Caco-2 (cell line): ENCODE data around the gene CHCHD6. TPM values are rescaled to one million over a fixed set of nuclear protein-coding genes. Genes with fewer than 3 reads are reported as not detected.

Source experiments
- BruUV-seq: library from RNA; stranded (reverse); fragments of 400-500 nt; replicated peaks from 2 replicates; lab custom pipeline; 2021; lab: Mats Ljungman, UMichigan
- CTCF ChIA-PET: fragments of 300-600 bp; sonication (Branson Sonifier 250); formaldehyde crosslinking; loops from one replicate; lab custom pipeline; 2022; ENCODE audit warnings: antibody characterized with exemption; lab: Charles Lee
- POLR2A ChIA-PET: fragments of 300-600 bp; sonication (Branson Sonifier 250); formaldehyde crosslinking; loops from one replicate; lab custom pipeline; 2022; ENCODE audit warnings: antibody characterized with exemption; lab: Charles Lee
- DNase-seq, 2 experiments: peaks; one replicate each; pipeline versions ENCODE4 v3.0.0 to v3.0.0-alpha.2; 2020 to 2022
- H3K27me3 ChIP-seq: replicated peaks from 2 replicates; pipeline ENCODE4 v1.6.0; 2011; ENCODE audit warnings: low read length; ENCODE audit not compliant: control insufficient read depth, insufficient read depth
- H3K36me3 ChIP-seq: 2 replicates; pipeline ENCODE4 v1.5.1; 2011; ENCODE audit warnings: low read length; ENCODE audit not compliant: control insufficient read depth, insufficient read depth
- H3K4me1 ChIP-seq: fragments of 250-450 bp; sonication (Bioruptor Pico); 2 replicates; pipeline ENCODE4 v1.5.1; 2020; ENCODE audit warnings: mild to moderate bottlenecking
- H3K4me3 ChIP-seq: 2 replicates; pipeline ENCODE4 v1.5.1; 2011; ENCODE audit warnings: low read depth, mild to moderate bottlenecking, control low read depth, low read length
- H3K9me3 ChIP-seq: fragments of 250-450 bp; sonication (Bioruptor Pico); 2 replicates; pipeline ENCODE4 v1.5.1; 2020; ENCODE audit warnings: mild to moderate bottlenecking, moderate library complexity
- H3K27ac Mint-ChIP-seq: one replicate; pipeline ENCODE4 v1.8.0; 2022; ENCODE audit warnings: mixed read lengths; ENCODE audit not compliant: unreplicated experiment
- H3K27me3 Mint-ChIP-seq: one replicate; pipeline ENCODE4 v1.8.0; 2022; ENCODE audit warnings: mixed read lengths; ENCODE audit not compliant: insufficient read depth, unreplicated experiment
- H3K36me3 Mint-ChIP-seq: one replicate; pipeline ENCODE4 v1.8.0; 2022; ENCODE audit warnings: mild to moderate bottlenecking, mixed read lengths; ENCODE audit not compliant: insufficient read depth, unreplicated experiment
- H3K4me1 Mint-ChIP-seq: one replicate; pipeline ENCODE4 v1.8.0; 2022; ENCODE audit warnings: low read depth, mixed read lengths; ENCODE audit not compliant: unreplicated experiment
- H3K4me3 Mint-ChIP-seq: one replicate; pipeline ENCODE4 v1.8.0; 2022; ENCODE audit warnings: mild to moderate bottlenecking, moderate library complexity, mixed read lengths; ENCODE audit not compliant: unreplicated experiment
- H3K9me3 Mint-ChIP-seq: one replicate; pipeline ENCODE4 v1.8.0; 2022; ENCODE audit warnings: mixed read lengths; ENCODE audit not compliant: unreplicated experiment
- CTCF ChIP-seq, 2 experiments: fragments of 200-600 bp in 1 of 2; IDR thresholded peaks; 1 replicate in 1 of 2; 2 replicates in 1 of 2; pipeline versions ENCODE4 v1.5.1 to v1.8.0; 2011 to 2022; ENCODE audit warnings: antibody characterized with exemption in 1 of 2, control low read depth in 1 of 2, inconsistent platforms in 1 of 2, low read depth in 1 of 2, low read length in 1 of 2, mild to moderate bottlenecking in 1 of 2, moderate library complexity in 1 of 2; ENCODE audit not compliant: insufficient read depth in 1 of 2, severe bottlenecking in 1 of 2, unreplicated experiment in 1 of 2
- intact Hi-C: fragments of 100-400 bp; cut with micrococcal nuclease; formaldehyde crosslinking; loops from one replicate; pipeline ENCODE4 v1.10.0; 2022; ENCODE audit not compliant: unreplicated experiment
- total RNA-seq: library from RNA; stranded (reverse); gene quantifications from 2 replicates; pipeline ENCODE4 v1.2.3, GENCODE V29; 2022

The CHCHD6 gene
- total RNA-seq, 1 experiment from 2014 or later = 49.5 TPM

GRCh38 chr3:126731044-126731443, 27.0 kb downstream of the CHCHD6 start:
- no peaks in the 10 kb centered on the region for H3K27me3 Mint-ChIP-seq
- peaks cover 13% of the 10 kb centered on the region for H3K4me1 Mint-ChIP-seq
- no peak overlapping the region for H3K4me3 Mint-ChIP-seq
- no peaks in the 10 kb centered on the region for H3K9me3 Mint-ChIP-seq
- ChIA-PET CTCF (interaction anchor here (0.6 kb wide), 1 partner anchor 813 kb away, joined by 4 read pairs; no protein-coding TSS in a partner anchor), POLR2A (no interaction called here)
- intact Hi-C loops = no loop called here
- no TSS peak for BruUV-seq
- no peaks in the 10 kb centered on the region for H3K36me3 Mint-ChIP-seq
- H3K36me3 ChIP-seq = no peaks in the 10 kb centered on the region
- no peaks in the 10 kb centered on the region for H3K9me3 ChIP-seq
- TF ChIP-seq CTCF (IDR thresholded peaks at IDR 0.05; ENCODE audit: insufficient read depth in 1 of 2, low read depth in 1 of 2, low read length in 1 of 2, severe bottlenecking in 1 of 2, unreplicated experiment in 1 of 2) = no peak
- H3K4me1 ChIP-seq = no peaks in the 10 kb centered on the region
- H3K27ac Mint-ChIP-seq = no peak overlapping the region
- no peaks in the 10 kb centered on the region for H3K27me3 ChIP-seq
- H3K4me3 ChIP-seq = no peak overlapping the region
- no peak for DNase-seq

GRCh38 chr3:126732281-126733060, 28.4 kb downstream of the CHCHD6 start:
- BruUV-seq = no TSS peak
- CTCF ChIA-PET = no interaction called here
- Histone ChIP-seq H3K9me3 (no peaks in the 10 kb centered on the region), H3K36me3 (no peaks in the 10 kb centered on the region), H3K4me1 (no peaks in the 10 kb centered on the region), H3K4me3 (no peak overlapping the region), H3K27me3 (no peaks in the 10 kb centered on the region)
- peaks cover 5% of the 10 kb centered on the region for H3K36me3 Mint-ChIP-seq
- TF ChIP-seq CTCF (IDR thresholded peaks at IDR 0.05; ENCODE audit: insufficient read depth in 1 of 2, low read depth in 1 of 2, low read length in 1 of 2, severe bottlenecking in 1 of 2, unreplicated experiment in 1 of 2) = no peak
- POLR2A ChIA-PET = no interaction called here
- no peaks in the 10 kb centered on the region for H3K9me3 Mint-ChIP-seq
- no peaks in the 10 kb centered on the region for H3K27me3 Mint-ChIP-seq
- no peak overlapping the region for H3K27ac Mint-ChIP-seq
- DNase-seq = no peak
- intact Hi-C loops = no loop called here
- no peak overlapping the region for H3K4me3 Mint-ChIP-seq
- peaks cover 13% of the 10 kb centered on the region for H3K4me1 Mint-ChIP-seq

- H3K4me1 ChIP-seq = no peaks in the 10 kb centered on the region
- BruUV-seq = no TSS peak
- Mint-ChIP-seq H3K4me1 (peaks cover 13% of the 10 kb centered on the region), H3K9me3 (no peaks in the 10 kb centered on the region), H3K27ac (no peak overlapping the region), H3K27me3 (no peaks in the 10 kb centered on the region), H3K36me3 (peaks cover 5% of the 10 kb centered on the region), H3K4me3 (no peak overlapping the region)
- intact Hi-C loops = no loop called here
- H3K9me3 ChIP-seq = no peaks in the 10 kb centered on the region
- no peaks in the 10 kb centered on the region for H3K27me3 ChIP-seq
- H3K36me3 ChIP-seq = no peaks in the 10 kb centered on the region
- H3K4me3 ChIP-seq = no peak overlapping the region
- no peak for DNase-seq
- CTCF ChIA-PET = no interaction called here
- POLR2A ChIA-PET = no interaction called here
- no peak for TF ChIP-seq CTCF (IDR thresholded peaks at IDR 0.05; ENCODE audit: insufficient read depth in 1 of 2, low read depth in 1 of 2, low read length in 1 of 2, severe bottlenecking in 1 of 2, unreplicated experiment in 1 of 2)
Measured at GRCh38 chr3:126733061-126733430, 29.0 kb downstream of the CHCHD6 start.
